ENCODE data around the gene XKR3.
"Not testable (repeated sequence)": the region's sequence is repeated elsewhere in the genome, so short reads cannot be mapped to it uniquely, and the experiment has no call there.

Gene XKR3

DNA sequence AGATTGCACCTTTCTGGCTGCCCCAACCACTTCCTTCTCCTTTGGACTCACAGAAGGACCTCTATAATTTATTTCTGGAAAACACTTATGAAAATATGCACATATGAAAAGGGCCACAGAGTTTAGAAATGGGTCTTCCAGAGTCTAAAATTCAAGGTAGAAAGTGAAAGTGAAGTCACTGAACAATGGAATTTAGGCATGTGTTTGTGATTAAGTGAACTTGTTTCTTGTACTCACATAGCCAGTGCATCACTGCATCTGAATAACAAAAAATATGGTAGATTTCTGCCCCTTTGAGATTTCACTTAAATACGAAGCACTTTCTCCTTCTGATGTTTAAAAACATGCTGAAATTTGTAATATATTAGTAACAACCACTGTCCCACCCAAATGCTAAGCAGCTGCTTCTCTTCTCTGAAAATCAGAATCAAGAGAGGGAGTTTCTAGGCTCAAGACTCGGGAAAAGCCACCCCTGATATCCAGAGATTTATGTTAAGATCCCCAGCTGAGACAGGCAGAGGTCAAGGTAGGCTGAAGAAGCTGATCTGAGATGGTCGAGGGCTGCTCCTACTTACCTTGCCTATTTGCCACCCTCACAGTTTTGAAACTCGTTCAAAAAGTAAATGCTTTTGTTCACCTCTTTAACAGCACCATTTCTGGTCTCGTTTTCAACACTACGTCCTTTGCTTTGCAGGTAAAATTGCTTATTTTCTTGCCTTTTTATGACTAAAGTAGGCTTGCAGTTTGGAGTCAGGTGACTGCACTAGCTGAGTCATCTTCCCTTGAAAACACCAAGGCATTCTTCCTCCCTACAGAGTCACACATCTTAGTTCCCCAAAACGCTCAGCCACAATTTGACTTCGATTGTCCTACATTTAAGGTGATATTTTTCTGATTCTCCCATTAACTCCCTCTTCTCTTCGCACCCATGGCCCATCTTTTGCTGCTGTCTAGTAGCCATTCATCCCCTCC is at the start of gene XKR3:
Gene XKR3 (minus strand): TSS at position 696 of the 972 bp plus-strand sequence. CDS start 17,338 bp downstream, outside the sequence.
- DNase-seq: no peak

DNA sequence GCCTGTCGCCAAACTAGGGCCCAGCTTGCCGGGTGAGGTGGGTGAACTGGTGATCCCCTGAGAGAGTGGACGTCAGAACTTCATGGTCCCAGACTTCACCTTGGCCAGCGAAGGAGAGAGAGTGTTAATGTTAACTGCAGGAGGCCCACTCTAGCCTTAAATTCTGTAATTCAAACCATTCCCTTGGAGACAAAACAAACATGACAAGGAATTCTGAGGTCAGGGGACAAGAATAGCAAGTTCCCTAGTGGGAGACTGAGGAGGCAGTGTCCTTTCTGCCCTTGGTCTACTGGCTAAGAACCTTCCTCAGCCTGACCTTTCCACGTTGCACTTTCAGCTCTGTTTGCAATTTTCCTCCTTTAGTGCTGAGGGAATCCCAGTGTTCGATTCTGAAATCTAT is 44.4 kb upstream of the XKR3 start:
- not testable (repeated sequence) for DNase-seq

DNA sequence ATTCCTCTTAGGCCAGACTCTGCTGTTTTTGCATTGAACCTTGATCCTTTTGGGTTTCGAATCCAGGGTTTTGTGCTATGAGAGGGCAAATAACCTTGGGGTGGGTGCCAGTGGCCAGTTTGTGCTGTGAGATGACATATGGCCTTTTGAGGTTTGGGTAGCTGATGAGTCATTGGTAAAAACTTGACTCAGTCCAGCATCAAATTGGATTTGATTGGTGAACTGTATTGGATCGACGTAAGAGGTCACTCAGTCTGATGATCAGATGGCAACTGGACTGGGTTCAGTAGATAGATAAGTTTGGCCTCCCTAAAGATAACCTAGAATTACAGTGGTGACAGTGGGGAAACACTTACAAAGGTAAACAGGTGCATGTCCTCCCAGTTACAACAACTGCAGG is 41.0 kb upstream of the XKR3 start:
- DNase-seq: no peak

DNA sequence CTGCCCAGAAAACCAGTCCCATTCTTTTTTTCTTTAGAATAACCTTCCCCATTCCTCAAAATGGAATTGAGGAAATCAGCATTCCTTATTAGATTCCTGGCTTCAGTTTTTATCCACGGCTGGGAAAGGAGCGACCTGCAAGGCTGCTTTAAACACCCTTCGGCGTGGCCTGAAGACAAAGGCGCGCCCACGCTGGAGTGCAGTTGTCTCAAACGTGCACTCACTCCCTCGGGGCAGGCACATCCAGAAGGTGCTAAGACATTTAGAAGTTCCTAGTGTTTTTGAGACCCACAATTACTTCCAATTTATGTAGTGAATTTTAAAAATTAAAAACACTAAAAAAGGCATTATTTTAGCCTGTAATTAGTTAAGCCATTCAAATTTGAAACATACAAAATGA is 31.6 kb upstream of the XKR3 start:
- not testable (repeated sequence) for DNase-seq

DNA sequence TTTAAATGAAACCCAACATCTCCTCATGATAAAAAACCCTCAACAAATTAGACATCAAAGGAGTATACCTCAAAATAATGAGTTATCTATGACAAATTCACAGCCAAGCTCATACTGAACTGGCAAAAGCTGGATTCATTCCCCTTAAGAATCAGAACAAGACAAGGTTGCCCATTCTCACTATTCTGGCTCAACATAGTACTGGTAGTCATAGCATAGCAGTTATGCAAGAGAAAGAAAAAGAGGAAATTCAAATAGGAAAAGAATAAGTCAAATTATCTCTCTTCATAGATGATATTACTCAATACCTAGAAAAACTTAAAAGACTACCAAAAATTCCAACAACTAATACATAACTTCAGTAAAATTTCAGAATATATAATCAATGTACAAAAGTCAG is 29.4 kb upstream of the XKR3 start:
- no peak for DNase-seq

DNA sequence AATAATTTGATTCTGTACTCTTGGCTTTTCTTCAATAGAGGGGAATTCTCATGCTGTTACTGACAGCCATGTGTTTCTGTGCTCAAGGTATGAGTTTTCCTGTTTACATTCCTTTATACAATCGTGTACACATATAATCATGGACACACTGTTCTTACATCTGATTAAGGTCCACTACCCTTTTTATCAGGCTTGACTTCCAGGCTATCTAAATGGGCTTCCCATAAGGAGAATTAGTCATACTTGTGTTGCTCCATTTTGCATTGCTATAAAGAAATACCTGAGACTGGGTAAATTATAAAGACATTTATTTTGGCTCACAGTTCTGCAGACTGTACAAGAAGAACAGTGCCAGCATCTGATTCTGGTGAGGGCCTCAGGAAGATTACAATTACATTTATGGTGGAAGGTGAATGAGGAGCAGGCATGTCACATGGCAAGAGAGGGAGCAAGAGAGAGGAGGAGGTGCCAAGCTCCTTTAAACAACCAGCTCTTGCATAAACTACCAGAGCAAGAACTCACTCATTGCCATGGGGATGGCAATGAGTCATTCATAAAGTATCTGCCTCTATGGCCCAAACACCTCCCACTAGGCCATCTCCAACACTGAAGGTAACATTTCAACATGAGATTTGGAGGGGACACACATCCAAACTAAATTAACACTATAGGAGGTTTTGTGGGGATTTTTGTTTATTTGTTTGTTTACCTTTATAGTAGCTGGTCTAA is 26.2 kb upstream of the XKR3 start:
- DNase-seq: not testable (repeated sequence)

DNA sequence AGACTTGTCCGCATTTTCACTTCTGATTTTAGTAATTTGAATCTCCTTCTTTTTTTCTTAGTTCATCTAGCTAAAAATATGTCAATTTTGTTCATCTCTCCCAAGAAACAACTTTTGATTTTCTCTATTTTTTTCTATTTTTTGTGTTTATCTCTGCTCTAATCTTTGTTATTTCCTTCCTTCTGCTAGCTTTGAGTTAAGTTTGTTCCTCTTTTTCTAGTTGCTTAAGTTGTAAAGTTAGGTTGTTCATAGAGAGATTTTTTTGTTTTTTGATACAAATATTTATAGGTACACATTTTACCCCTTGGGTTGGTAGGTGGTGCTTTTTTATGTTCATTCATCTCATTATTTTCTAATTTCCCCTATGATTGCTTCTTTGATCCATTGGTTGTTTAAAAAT is 22.1 kb upstream of the XKR3 start:
- DNase-seq: no peak

DNA sequence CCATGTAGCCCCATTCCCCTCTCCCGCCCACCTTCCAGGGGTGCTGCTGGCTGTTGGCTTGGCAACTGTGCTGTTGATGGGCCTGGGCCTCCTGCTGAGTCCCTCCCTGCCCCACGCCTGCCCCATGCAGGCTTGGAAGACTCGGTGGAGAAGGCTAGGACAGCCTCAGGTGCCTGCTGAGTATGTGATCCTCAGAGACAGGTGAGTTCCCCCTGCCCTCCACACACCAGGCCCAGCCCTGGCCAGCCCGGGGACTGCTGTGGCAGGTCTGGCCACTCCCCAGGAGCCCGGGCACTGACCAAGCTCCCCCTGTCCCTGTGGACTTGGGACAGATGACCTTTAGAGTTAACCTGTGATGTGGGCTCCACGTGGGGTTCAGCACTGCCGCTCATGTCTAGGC is 20.7 kb upstream of the XKR3 start:
- no peak for DNase-seq

DNA sequence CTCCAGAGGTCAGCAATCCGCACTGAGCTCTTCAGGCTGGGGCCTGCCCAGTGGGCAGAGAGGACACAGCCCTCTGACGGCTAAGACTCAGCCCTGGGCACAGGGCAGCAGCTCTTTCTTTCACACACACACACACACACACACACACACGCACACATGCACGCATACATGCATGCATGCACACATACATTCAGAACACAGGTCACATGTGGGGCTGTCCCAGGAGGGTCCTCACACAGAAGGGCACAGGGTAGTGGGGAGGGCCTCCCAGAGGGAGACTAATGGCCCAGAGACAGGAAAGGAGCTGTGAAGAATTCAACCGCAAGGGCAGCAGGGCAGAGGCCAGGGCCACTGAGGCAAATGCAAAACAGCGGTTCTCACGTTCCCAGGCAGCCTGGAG is 20.3 kb upstream of the XKR3 start:
- no peak for DNase-seq

DNA sequence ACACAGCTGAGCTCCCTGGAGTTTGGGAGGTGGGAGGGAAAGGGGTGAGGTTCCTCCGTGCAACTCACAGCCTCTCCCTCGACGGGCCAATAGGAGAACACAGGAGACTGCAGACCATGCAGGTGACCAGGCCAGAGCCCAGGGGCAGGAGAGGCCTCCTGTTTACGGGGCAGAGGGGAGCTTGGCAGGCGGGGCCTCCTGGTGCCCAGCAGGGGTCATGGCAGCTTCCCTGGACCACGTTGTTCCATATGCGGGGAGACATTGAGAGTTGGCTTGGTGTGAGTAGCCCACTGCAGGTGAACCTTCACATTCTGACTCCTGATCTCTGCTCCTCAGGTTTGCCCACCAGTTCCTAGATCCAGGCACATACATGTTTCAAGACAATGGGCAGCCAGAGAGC is 19.3 kb upstream of the XKR3 start:
- no peak for DNase-seq

DNA sequence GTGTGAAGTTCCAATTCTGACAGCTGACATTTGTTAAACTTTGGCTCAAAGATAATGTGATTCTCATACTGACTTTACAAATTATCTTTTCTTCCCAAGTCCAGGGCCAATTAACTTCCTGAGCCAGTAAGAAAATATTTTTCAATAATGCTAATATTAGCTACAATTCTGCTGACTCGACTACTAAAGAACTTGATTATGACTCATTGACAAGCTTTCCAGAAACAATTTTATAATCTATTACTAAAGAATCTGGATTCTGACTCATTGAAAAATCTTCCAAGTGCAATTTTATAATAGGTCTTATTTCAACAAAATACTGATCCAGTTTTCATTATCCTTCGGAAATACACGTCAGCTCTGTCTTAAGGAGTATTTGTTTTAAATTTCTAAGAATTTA is 12.9 kb upstream of the XKR3 start:
- no peak for DNase-seq

DNA sequence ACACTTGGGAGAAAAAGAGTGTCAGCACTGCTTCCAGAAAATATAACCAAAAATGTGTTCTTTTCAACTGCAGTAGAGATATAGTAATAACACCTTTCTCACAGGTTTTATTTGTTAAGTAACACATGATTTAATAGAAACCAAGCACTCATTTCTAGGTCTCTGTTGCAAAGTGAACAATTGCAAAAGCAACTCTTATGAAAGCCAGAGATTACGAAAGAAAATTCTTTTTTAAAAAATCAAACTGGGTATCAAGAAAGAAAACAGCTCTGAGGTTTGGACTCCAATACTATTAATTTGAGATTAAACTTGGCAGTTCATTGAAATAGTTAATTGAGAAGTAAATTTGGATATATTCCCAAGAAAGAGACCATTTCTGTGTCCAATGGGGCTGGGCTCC is 9.8 kb upstream of the XKR3 start:
- DNase-seq: no peak

DNA sequence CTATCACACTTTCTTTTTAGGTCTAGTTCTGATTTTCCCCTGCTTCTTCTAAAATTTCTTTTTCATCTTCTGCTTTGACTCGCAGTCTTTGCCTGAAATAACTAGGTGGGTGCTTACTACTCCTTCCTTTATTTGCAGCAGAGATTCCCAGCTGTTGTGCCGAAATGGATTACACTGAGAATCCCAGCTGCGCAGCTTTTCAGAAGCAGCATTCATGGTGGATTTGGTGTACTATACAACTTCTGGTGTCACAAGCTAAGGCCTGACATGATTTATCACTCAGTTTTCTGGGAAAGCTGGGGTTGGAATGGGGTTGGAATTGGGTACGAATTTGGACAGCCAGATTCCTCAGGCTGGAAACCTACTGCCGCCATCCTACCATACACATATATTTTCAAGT is 6.0 kb upstream of the XKR3 start:
- DNase-seq: no peak

DNA sequence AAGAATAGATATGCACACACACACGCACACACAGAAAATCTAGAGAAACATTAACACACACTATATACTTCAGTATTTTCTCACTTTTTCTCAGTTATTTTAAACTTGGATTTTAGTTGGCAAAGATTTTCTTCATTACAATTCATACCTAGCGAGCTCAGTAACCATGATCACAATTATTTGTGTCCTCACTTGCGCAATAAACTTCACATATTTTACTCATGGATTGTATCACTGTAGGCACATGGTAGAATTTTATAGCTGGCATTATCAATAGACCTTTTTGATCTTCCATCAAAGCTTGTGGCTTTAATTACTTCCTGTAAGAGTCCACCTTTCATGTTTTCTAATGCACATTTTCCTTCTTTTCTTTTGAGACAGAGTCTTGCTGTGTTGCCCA is 4.8 kb upstream of the XKR3 start:
- no peak for DNase-seq

DNA sequence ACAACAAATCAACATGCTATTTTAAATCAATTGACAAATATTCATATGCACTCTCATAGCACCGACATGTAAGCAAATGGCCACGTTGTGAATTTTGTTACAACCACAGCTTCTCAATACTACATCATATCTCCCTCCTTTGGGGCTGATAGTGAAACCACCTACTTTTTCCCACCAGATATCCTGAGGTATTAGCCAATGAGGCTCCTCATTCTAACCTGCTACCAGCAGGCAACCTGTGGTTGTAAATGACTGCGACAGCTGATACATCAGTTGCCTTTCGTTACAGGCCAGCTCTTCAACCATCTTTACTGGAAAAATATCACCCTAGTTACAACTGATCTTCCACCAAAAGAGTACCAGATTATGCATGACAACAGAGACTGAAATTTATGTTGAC is 3.7 kb upstream of the XKR3 start:
- no peak for DNase-seq

DNA sequence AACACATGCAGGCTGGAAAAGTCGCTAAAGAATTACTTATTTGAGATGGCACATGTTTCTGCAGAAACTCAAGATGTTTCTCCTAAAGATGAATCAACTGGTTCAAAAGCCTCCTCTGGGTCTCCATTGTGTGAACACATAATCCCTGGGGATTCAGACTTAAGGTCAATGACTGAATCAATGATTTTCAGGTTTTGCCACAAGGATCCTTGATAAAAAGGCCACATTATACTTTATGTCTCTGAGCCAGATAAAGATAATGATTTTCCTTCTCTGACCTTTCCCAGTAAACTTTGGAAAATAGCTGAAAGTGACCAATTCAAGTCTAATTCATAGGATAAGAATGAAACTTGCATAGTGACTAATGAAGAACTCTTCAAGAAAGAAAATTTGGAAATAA is 2.3 kb upstream of the XKR3 start:
- no peak for DNase-seq

DNA sequence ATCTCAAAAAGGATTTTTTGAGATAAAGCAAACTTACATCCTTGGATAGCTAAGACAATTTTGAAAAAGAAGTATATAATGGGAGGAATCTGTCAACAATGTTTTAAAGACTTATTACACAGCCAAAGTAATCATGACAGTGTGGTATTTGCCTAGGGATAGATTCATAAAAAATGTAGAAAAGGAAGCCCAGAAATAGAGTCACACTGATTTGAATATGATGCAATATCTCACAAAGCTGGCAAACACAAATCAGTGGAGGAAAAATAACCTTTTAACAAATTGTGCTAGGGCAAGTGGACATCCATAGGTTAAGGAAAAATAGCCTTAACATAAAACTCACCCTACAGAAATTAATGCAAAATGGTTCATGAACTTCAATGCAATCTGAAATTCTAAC is 6.0 kb downstream of the XKR3 start:
- no peak for DNase-seq

DNA sequence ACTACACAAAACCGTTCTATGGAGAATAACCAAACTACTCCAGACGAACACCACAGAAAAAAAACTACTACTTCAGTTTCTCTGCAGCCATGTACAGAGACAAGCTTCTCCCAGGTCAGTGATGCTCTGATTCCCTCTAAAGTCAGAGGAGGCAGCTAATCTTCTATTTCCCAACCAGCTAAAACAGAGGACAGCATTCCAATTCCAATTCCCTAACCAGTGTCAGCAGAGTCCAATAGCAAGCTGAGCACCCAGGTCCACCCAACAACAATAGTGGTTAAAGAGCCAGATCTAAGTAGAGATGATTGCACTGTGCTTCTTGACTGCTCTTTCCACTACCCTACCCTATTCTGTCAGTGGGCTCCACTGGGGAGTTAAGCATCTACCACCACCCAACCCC is 6.7 kb downstream of the XKR3 start:
- DNase-seq: no peak

DNA sequence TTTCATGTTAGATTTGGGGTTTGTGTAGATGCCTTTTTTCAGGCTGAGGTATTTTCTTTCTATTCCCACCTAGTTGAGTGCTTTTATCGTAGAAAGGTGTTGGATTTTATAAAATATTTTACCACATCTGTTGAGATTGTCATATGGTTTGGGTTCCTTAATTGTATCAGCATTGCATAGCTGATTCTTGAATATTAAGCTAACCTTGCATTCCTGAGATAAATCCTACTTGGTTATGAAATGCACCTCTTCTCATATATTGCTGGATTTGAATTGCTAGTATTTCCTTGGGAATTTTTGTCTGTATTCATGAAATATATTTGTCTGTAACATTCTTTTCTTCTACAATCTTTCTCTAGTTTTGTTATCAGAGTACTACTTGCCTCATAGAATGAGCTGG is 10.1 kb downstream of the XKR3 start:
- DNase-seq: no peak

DNA sequence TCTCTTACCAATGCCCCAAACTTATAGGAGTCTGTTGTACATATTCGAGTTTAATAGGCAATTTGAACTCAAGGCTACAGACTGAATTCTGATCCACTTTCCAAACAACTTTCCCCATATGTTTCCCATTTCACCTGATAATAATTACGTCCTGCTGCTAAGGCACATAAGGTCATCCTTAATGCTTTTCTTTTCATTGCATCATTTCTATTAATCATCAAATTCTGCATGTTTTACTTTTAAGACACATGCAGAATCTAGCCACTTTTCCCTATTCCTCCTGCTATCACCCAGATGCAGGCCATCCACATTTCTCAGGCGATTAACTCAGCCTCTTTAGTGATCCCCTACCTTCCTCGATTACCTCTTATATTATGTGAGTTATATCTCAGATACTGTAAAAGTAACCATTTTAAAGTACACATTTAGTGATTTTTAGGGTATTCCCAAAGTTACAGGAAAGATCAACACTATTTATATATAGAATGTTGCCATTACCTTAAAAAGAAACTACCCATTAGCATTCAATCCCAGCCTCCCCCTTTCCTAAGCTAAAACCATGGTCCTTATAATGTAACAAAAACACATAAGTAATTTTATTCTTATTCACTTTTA is 14.9 kb downstream of the XKR3 start:
- DNase-seq: no peak

DNA sequence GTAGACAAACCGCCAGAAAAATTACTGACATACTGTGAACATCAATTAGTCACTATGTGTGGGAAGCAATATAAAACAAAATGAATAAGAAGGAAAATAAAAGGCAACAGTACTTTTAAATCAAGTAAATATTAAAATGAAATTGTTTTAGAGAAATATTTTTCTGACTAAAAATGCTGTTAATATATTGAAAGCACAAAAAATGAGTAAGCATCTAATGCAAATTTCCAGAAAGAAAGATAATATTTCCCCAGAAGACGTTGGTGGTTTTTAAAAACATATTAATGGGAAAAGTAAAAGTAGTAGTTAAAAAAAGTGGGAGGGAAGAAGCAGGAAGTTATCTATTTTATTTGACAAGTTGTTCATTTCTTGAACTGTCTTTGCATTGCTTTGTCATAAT is 16.5 kb downstream of the XKR3 start:
- DNase-seq: no peak

DNA sequence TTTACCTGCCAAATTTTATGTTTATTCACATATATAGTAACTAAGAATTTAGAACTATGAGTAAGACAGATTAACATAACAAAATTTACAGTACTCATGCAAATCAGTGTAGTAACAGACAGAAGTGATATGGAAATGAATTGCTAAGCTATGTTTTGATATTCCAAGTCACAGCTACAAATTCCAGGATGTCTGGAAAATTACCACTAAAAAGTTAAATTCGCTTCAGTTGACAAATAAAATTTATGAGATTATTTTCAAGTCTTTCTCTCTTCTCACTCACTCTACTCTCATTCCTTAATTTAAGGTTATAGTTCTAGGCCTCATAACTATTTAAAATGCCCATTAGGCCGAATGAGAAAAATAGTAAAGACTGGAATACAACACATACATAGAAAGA is 18.1 kb downstream of the XKR3 start:
- DNase-seq: no peak

DNA sequence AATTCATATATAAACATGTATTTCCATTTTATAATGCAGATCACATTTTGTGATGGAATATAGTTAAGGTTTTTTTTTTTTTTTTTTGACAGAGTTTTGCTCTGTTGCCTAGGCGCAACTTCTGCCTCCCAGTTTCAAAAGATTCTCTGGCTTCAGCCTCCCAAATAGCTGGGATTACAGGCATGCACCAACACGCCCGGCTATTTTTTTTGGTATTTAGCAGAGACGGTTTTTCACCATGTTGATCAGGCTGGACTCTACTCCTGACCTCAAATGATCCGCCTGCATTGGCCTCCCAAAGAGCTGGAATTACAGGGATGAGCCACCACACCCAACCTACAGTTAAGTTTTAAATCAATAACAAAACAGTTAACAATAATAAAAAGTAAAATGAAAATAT is 18.8 kb downstream of the XKR3 start:
- DNase-seq: no peak

DNA sequence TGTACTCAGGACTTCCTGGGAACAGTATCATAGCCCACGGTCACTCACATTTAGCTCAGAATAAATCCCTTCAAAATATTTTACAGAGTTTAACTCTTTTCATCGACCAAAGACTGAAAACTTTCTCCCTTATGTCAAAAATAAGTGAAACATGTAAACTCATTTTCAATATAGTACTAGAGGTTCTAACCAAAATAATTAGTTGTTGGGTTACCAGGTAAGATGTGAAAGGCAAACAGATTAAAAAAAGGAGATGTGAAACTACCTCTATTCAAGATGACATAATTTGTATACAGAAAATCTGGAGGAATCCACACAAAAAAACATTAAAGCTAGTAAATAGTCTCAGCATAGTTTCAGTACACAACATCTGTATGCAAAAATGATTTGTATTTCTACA is 20.3 kb downstream of the XKR3 start:
- no peak for DNase-seq

All from COR-L47 (cell line).